Hepatocyte (in vitro differentiated cells): Measurements from ENCODE around the gene TAF10. TPM values are rescaled to one million over a fixed set of nuclear protein-coding genes. Genes with fewer than 3 reads are reported as not detected.

ENCODE experiments used
- DNase-seq: peaks from one replicate; pipeline ENCODE4 v3.0.0-alpha.2; 2016; ENCODE audit warnings: low spot score
- H2AFZ ChIP-seq: fragments of 200-600 bp; sonication (generic); 2 replicates; pipeline ENCODE4 v1.6.0; 2016; ENCODE audit warnings: antibody characterized with exemption, mild to moderate bottlenecking
- H3K27ac ChIP-seq: fragments of 200-600 bp; sonication (generic); 2 replicates; pipeline ENCODE4 v1.5.1; 2016; ENCODE audit warnings: mild to moderate bottlenecking
- H3K27me3 ChIP-seq: fragments of 200-600 bp; sonication (generic); 2 replicates; pipeline ENCODE4 v1.6.1; 2016
- H3K36me3 ChIP-seq: fragments of 200-600 bp; sonication (generic); replicated peaks from 2 replicates; pipeline ENCODE4 v1.5.1; 2016; ENCODE audit warnings: low read depth; ENCODE audit not compliant: insufficient read depth
- H3K4me1 ChIP-seq: fragments of 200-600 bp; sonication (generic); 2 replicates; pipeline ENCODE4 v1.5.1; 2016; ENCODE audit warnings: mild to moderate bottlenecking, moderate library complexity; ENCODE audit not compliant: insufficient read depth
- H3K4me2 ChIP-seq: fragments of 200-600 bp; sonication (generic); 2 replicates; pipeline ENCODE4 v1.6.0; 2016
- H3K4me3 ChIP-seq: fragments of 200-600 bp; sonication (generic); 2 replicates; pipeline ENCODE4 v1.5.1; 2016; ENCODE audit warnings: mild to moderate bottlenecking
- H3K79me2 ChIP-seq: fragments of 200-600 bp; sonication (generic); 2 replicates; pipeline ENCODE4 v1.6.0; 2017; ENCODE audit warnings: mild to moderate bottlenecking
- H3K9me2 ChIP-seq: fragments of 200-600 bp; sonication (generic); replicated peaks from 2 replicates; pipeline ENCODE4 v1.6.0; 2017; ENCODE audit warnings: mild to moderate bottlenecking; ENCODE audit not compliant: insufficient read depth
- H3K9me3 ChIP-seq: fragments of 200-600 bp; sonication (generic); 2 replicates; pipeline ENCODE4 v1.5.1; 2016; ENCODE audit warnings: low read depth, mild to moderate bottlenecking
- H4K20me1 ChIP-seq: fragments of 200-600 bp; sonication (generic); 2 replicates; pipeline ENCODE4 v1.6.0; 2016; ENCODE audit warnings: mild to moderate bottlenecking; ENCODE audit not compliant: insufficient read depth, poor library complexity, severe bottlenecking
- EZH2 ChIP-seq: fragments of 200-600 bp; sonication (generic); IDR thresholded peaks from 2 replicates; pipeline ENCODE4 v1.6.1; 2016; ENCODE audit warnings: antibody characterized with exemption, mild to moderate bottlenecking, borderline replicate concordance
- EZH2phosphoT487 ChIP-seq: fragments of 200-600 bp; sonication (generic); IDR thresholded peaks from one replicate; pipeline ENCODE4 v1.6.1; 2018; ENCODE audit warnings: antibody characterized with exemption, mild to moderate bottlenecking, low read depth, moderate library complexity; ENCODE audit not compliant: unreplicated experiment, severe bottlenecking
- WGBS: methylation state at CpG from one replicate; pipeline ENCODE4 v1.1.6; 2016; ENCODE audit warnings: low lambda C conversion rate; ENCODE audit errors: missing lambda C conversion rate; 5-methylcytosine and 5-hydroxymethylcytosine counted together
- polyA plus RNA-seq: library from polyadenylated mRNA; unstranded; fragments of >200 nt; fragmentation: Nextera tagmentation; extraction: Ambion mirVana; gene quantifications from 2 replicates; pipeline ENCODE4 v1.2.1, GENCODE V29; 2016
- total RNA-seq: library from RNA; depleted of rRNA; stranded (reverse); fragments of >200 nt; gene quantifications from 2 replicates; pipeline ENCODE4 v1.2.3, GENCODE V29; 2014
- TF ChIP-seq, protein P1 (sequence below): fragments of 200-600 bp; sonication (generic); IDR thresholded peaks from 2 replicates; pipeline ENCODE4 v1.5.1; 2016; ENCODE audit warnings: antibody characterized with exemption, mild to moderate bottlenecking; ENCODE audit not compliant: poor library complexity

Gene TAF10
- total and polyA plus RNA-seq, 2 experiments from 2014 or later: 33.3 to 295 TPM

DNA sequence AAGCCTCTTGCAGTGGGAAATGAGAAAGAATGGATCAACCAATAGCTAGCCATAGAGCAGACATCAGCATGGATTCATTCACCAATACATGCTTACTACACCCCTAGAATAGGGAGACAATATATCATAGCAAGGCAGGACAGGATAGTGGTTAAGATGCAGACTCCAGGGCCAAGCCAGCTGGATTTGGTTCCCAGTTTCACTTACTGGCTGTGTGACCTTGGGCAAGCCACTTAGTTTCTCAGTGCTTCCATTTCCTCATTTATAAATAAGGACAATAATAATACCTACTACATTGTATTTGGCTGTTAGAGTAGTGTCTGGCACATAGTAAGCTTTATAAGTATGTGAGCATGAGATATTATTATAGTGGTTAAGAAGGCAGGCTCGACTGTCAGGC lies 36.5 kb upstream of the TAF10 start:
- no peaks in the 10 kb centered on the region for H3K36me3 ChIP-seq
- no peaks in the 10 kb centered on the region for H3K9me2 ChIP-seq
- peak overlapping the region; percentile 98 for H3K27ac ChIP-seq
- peaks cover 7% of the 10 kb centered on the region for H4K20me1 ChIP-seq
- 93% methylated on average over 1 of the region's 1 CpG for WGBS
- peaks cover 12% of the 10 kb centered on the region for H3K4me1 ChIP-seq
- TF ChIP-seq, protein P1, sequence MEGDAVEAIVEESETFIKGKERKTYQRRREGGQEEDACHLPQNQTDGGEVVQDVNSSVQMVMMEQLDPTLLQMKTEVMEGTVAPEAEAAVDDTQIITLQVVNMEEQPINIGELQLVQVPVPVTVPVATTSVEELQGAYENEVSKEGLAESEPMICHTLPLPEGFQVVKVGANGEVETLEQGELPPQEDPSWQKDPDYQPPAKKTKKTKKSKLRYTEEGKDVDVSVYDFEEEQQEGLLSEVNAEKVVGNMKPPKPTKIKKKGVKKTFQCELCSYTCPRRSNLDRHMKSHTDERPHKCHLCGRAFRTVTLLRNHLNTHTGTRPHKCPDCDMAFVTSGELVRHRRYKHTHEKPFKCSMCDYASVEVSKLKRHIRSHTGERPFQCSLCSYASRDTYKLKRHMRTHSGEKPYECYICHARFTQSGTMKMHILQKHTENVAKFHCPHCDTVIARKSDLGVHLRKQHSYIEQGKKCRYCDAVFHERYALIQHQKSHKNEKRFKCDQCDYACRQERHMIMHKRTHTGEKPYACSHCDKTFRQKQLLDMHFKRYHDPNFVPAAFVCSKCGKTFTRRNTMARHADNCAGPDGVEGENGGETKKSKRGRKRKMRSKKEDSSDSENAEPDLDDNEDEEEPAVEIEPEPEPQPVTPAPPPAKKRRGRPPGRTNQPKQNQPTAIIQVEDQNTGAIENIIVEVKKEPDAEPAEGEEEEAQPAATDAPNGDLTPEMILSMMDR: no peak
- TF ChIP-seq EZH2phosphoT487 (no peak), EZH2 (no peak)
- H3K4me3 ChIP-seq: no peak overlapping the region
- no peaks in the 10 kb centered on the region for H3K9me3 ChIP-seq
- no peak overlapping the region for H3K4me2 ChIP-seq
- no peaks in the 10 kb centered on the region for H3K27me3 ChIP-seq
- no peak overlapping the region for H2AFZ ChIP-seq
- peaks cover 67% of the 10 kb centered on the region for H3K79me2 ChIP-seq
- no peak for DNase-seq

DNA sequence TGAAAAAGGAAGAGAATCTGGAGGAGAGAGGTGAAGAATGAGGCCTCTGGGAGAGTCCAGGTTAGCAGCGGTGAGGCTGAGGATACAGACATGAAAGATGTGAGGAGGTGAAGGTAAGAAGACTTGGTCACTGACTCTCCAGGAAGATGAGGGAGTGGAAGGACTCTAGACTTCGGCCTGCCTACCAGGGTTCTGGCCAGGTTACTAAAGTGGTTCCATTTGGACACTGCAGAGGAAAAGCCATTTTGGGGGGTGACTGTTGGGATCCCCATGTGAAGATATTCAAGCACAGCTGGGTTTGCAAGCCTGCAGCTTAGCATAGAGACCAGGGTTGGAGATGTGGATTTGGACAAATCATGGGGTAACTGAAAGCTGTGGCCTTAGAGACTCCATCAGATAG lies 35.8 kb upstream of the TAF10 start:
- peak overlapping the region; percentile 64 for H3K4me2 ChIP-seq
- WGBS: 97% methylated on average over 2 of the region's 2 CpGs
- H3K4me1 ChIP-seq: peaks cover 12% of the 10 kb centered on the region
- peak overlapping the region; percentile 98 for H3K27ac ChIP-seq
- no peaks in the 10 kb centered on the region for H3K9me2 ChIP-seq
- TF ChIP-seq EZH2 (no peak), EZH2phosphoT487 (no peak)
- TF ChIP-seq, protein P1: no peak
- no peaks in the 10 kb centered on the region for H3K9me3 ChIP-seq
- no peak overlapping the region for H2AFZ ChIP-seq
- H3K36me3 ChIP-seq: no peaks in the 10 kb centered on the region
- DNase-seq: no peak
- peaks cover 64% of the 10 kb centered on the region for H3K79me2 ChIP-seq
- no peaks in the 10 kb centered on the region for H3K27me3 ChIP-seq
- peaks cover 3% of the 10 kb centered on the region for H4K20me1 ChIP-seq
- no peak overlapping the region for H3K4me3 ChIP-seq

DNA sequence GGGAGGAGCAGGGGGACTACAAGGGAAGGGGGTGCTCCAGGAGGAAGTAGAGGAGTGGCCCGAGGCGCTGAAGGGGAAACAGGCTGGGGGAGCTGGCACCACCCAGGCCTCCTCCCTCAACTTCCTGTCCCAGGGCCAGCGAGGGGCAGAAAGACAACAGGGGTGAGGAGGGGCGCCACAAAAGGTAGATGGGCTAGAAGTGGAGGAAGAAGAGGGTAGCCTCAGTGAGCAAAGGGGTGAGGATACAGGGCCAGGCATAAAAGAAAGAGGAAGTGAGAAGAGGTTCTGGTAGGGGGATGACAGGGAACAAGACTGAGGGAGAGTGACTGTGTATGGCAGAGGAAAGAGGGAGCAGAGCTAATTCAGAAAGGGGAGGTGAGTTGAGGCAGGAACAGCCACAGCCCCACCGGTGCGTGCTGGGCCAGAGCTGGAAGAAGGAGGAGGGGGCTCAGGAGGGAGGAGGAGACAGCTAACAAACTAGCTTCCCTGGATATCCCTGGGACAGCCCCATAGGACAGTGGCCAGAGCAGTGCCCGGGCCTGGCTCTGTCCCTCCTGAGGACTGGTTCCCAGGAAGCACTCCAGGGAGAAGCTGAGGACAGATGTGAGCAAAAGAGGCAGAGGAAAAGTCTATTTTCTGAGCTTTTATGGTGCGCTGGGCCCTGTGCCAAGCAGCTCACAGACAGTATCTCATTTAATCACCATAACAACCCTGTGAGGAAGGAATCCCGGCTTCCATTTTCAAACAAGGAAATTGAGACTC lies 35.1 kb upstream of the TAF10 start:
- no peaks in the 10 kb centered on the region for H3K9me2 ChIP-seq
- H3K27ac ChIP-seq: peak overlapping the region; percentile 98
- no peaks in the 10 kb centered on the region for H3K9me3 ChIP-seq
- peak; percentile 49 for DNase-seq
- peaks cover 12% of the 10 kb centered on the region for H3K4me1 ChIP-seq
- peaks cover 60% of the 10 kb centered on the region for H3K79me2 ChIP-seq
- no peaks in the 10 kb centered on the region for H3K36me3 ChIP-seq
- WGBS: 56% methylated on average over 8 of the region's 9 CpGs
- peaks cover 2% of the 10 kb centered on the region for H4K20me1 ChIP-seq
- no peak overlapping the region for H3K4me3 ChIP-seq
- H3K27me3 ChIP-seq: no peaks in the 10 kb centered on the region
- H3K4me2 ChIP-seq: peak overlapping the region; percentile 64
- TF ChIP-seq EZH2 (no peak), EZH2phosphoT487 (no peak)
- TF ChIP-seq, protein P1: no peak
- no peak overlapping the region for H2AFZ ChIP-seq
